Fibroblast of mammary gland (primary cell): Measurements from ENCODE around the gene AGER.
"Not testable (repeated sequence)": the region's sequence is repeated elsewhere in the genome, so short reads cannot be mapped to it uniquely, and the experiment has no call there.

Experiments used
- DNase-seq: peaks from one replicate; pipeline ENCODE4 v3.0.0-alpha.2; 2010; ENCODE audit warnings: low read depth
- H3K4me3 ChIP-seq: 2 replicates; pipeline ENCODE4 v1.5.1; 2011; ENCODE audit warnings: low read depth, mild to moderate bottlenecking, low read length, moderate library complexity; ENCODE audit not compliant: control insufficient read depth
- CTCF ChIP-seq: conservative IDR thresholded peaks from 2 replicates; pipeline ENCODE4 v1.5.1; 2011; ENCODE audit warnings: low read depth, low read length, inconsistent platforms; ENCODE audit not compliant: control insufficient read depth, insufficient read depth

AGER gene

GRCh38 chr6:32149932-32150870 is 33.9 kb downstream of the AGER start:
- no peak overlapping the region for H3K4me3 ChIP-seq
- DNase-seq, result no peak
- TF ChIP-seq CTCF, result no peak

GRCh38 chr6:32149092-32149755 is 34.8 kb downstream of the AGER start:
- DNase-seq, result no peak
- no peak for TF ChIP-seq CTCF
- no peak overlapping the region for H3K4me3 ChIP-seq

- TF ChIP-seq CTCF, result no peak
- H3K4me3 ChIP-seq, result no peak overlapping the region
- no peak for DNase-seq
Measured at GRCh38 chr6:32148289-32149091, 35.6 kb downstream of the AGER start.

- no peak for TF ChIP-seq CTCF
- H3K4me3 ChIP-seq, result no peak overlapping the region
- DNase-seq, result no peak
Measured at GRCh38 chr6:32147401-32148132, 36.5 kb downstream of the AGER start.

GRCh38 chr6:32146687-32147086 is 37.4 kb downstream of the AGER start:
- DNase-seq, result no peak
- H3K4me3 ChIP-seq, result no peak overlapping the region
- no peak for TF ChIP-seq CTCF

- TF ChIP-seq CTCF, result no peak
- DNase-seq, result no peak
- no peak overlapping the region for H3K4me3 ChIP-seq
Measured at GRCh38 chr6:32146287-32146686, 37.8 kb downstream of the AGER start.

GRCh38 chr6:32144238-32144637 is 39.8 kb downstream of the AGER start:
- not testable (repeated sequence) for H3K4me3 ChIP-seq, DNase-seq
